HepG2 (cell line): ENCODE data around the gene PGRMC2. TPM values are rescaled to one million over a fixed set of nuclear protein-coding genes. Genes with fewer than 3 reads are reported as not detected.

Source experiments
- ATAC-seq: fragments of 200-7000 bp; cut with Tn5 transposase; 3 replicates; pipeline ENCODE4 v1.9.1; 2020; ENCODE audit warnings: mild to moderate bottlenecking, moderate library complexity
- BruUV-seq: library from RNA; stranded (reverse); fragments of 400-500 nt; replicated peaks from 2 replicates; lab custom pipeline; 2021; lab: Mats Ljungman, UMichigan
- CTCF ChIA-PET: fragments of 300-600 bp; formaldehyde crosslinking; extraction: SDS; loops from one replicate; lab custom pipeline; 2021; ENCODE audit warnings: low total read pairs, inconsistent platforms, low intra/inter-chr PET ratio; lab: Yijun Ruan, JAX
- POLR2A ChIA-PET: fragments of 350-600 bp; sonication (Branson Sonifier 250); formaldehyde crosslinking; loops from one replicate; lab custom pipeline; 2020; ENCODE audit warnings: antibody characterized with exemption, inconsistent platforms; lab: Yijun Ruan, JAX
- DNase-seq: peaks from one replicate; pipeline ENCODE4 v3.0.0-alpha.2; 2015; ENCODE audit warnings: low spot score
- FAIRE-seq: peaks from 3 replicates; lab custom pipeline; 2011; peaks lifted over from hg19 to GRCh38; lab: Jason Lieb, UNC
- H2AFZ ChIP-seq: one replicate; pipeline ENCODE4 v1.6.1; 2011; ENCODE audit warnings: low read length, inconsistent platforms
- H3K27ac ChIP-seq: fragments of 300-600 bp; 3 replicates; pipeline ENCODE4 v1.8.0; 2011; ENCODE audit warnings: mixed run types, mild to moderate bottlenecking, mixed read lengths, low read length, inconsistent platforms; ENCODE audit not compliant: insufficient read depth; ENCODE audit errors: extremely low read length
- H3K27me3 ChIP-seq, 2 experiments: fragments of 200-600 bp in 1 of 2; 2 replicates in 1 of 2; 3 replicates in 1 of 2; pipeline versions ENCODE4 v1.6.0 to v1.8.0; 2011; ENCODE audit warnings: low read length in 2 of 2, mild to moderate bottlenecking in 2 of 2, moderate library complexity in 2 of 2, inconsistent platforms in 1 of 2; ENCODE audit not compliant: insufficient read depth in 2 of 2, control insufficient read depth in 1 of 2
- H3K36me3 ChIP-seq, 2 experiments: fragments of 200-600 bp in 1 of 2; replicated peaks in 1 of 2; 2 replicates in 1 of 2; 3 replicates in 1 of 2; pipeline versions ENCODE4 v1.5.1 to v1.8.0; 2011; ENCODE audit warnings: low read length in 2 of 2, inconsistent platforms in 1 of 2; ENCODE audit not compliant: insufficient read depth in 2 of 2, control insufficient read depth in 1 of 2
- H3K4me1 ChIP-seq: 2 replicates; pipeline ENCODE4 v1.5.1; 2012; ENCODE audit warnings: low read length, inconsistent platforms; ENCODE audit not compliant: insufficient read depth
- H3K4me2 ChIP-seq: 2 replicates; pipeline ENCODE4 v1.6.0; 2011; ENCODE audit warnings: low read depth, low read length, inconsistent platforms
- H3K4me3 ChIP-seq, 3 experiments: fragments of 200-600 bp in 1 of 3; sonication (generic), shearing (Covaris generic) in 1 of 3; replicated peaks in 1 of 3; 2 replicates each; pipeline ENCODE4 v1.5.1; 2011 to 2016; ENCODE audit warnings: low read length in 3 of 3, inconsistent platforms in 2 of 3, low read depth in 2 of 3, mild to moderate bottlenecking in 2 of 3, control low read depth in 1 of 3, mixed read lengths in 1 of 3; ENCODE audit not compliant: insufficient read depth in 1 of 3
- H3K79me2 ChIP-seq: one replicate; pipeline ENCODE4 v1.6.1; 2011; ENCODE audit warnings: low read length, inconsistent platforms; ENCODE audit not compliant: insufficient read depth
- H3K9ac ChIP-seq: 2 replicates; pipeline ENCODE4 v1.6.0; 2011; ENCODE audit warnings: mild to moderate bottlenecking, low read depth, low read length, inconsistent platforms; ENCODE audit not compliant: insufficient read depth
- H3K9me3 ChIP-seq: 2 replicates; pipeline ENCODE4 v1.5.1; 2012; ENCODE audit warnings: mild to moderate bottlenecking, low read length
- H4K20me1 ChIP-seq: 2 replicates; pipeline ENCODE4 v1.6.0; 2011; ENCODE audit warnings: inconsistent platforms, mild to moderate bottlenecking, low read length, moderate library complexity; ENCODE audit not compliant: insufficient read depth
- CEBPB ChIP-seq: IDR thresholded peaks from 2 replicates; pipeline ENCODE4 v1.6.1; 2011; ENCODE audit warnings: low read depth, low read length, improper control_type of control experiment, borderline replicate concordance
- EP300 ChIP-seq, 3 experiments: sonication (generic) in 1 of 3; formaldehyde crosslinking in 1 of 3; IDR thresholded peaks; 2 replicates each; pipeline versions ENCODE4 v1.5.1 to v1.6.1; 2011 to 2020; ENCODE audit warnings: low read depth in 2 of 3, low read length in 2 of 3, borderline replicate concordance in 1 of 3, improper control_type of control experiment in 1 of 3, mild to moderate bottlenecking in 1 of 3, missing genetic modification reagents in 1 of 3, moderate library complexity in 1 of 3
- FLYWCH1 ChIP-seq: sonication (generic); formaldehyde crosslinking; IDR thresholded peaks from 2 replicates; pipeline ENCODE4 v1.8.1; 2023; ENCODE audit warnings: mild to moderate bottlenecking, missing genetic modification reagents
- KAT7 ChIP-seq: IDR thresholded peaks from 2 replicates; pipeline ENCODE4 v1.6.1; 2018; ENCODE audit warnings: borderline replicate concordance, missing compliant biosample characterization
- SOX13 ChIP-seq, 3 experiments: fragments of 450-650 bp in 1 of 3; sonication (generic) in 1 of 3; formaldehyde crosslinking in 1 of 3; IDR thresholded peaks in 2 of 3; conservative IDR thresholded peaks in 1 of 3; 2 replicates each; pipeline versions ENCODE4 v1.5.0 to v1.6.1; 2016 to 2020; ENCODE audit warnings: antibody characterized with exemption in 1 of 3, mild to moderate bottlenecking in 1 of 3, missing compliant biosample characterization in 1 of 3, missing genetic modification reagents in 1 of 3, moderate library complexity in 1 of 3
- TFE3 ChIP-seq: IDR thresholded peaks from 2 replicates; pipeline ENCODE4 v1.6.1; 2016
- ZNF264 ChIP-seq: sonication (generic); formaldehyde crosslinking; IDR thresholded peaks from 2 replicates; pipeline ENCODE4 v1.4.0; 2020; ENCODE audit warnings: missing genetic modification reagents
- ZNF484 ChIP-seq: sonication (generic); formaldehyde crosslinking; IDR thresholded peaks from 2 replicates; pipeline ENCODE4 v1.5.1; 2020; ENCODE audit warnings: mild to moderate bottlenecking, low read depth, missing genetic modification reagents, borderline replicate concordance
- ZNF691 ChIP-seq: sonication (generic); formaldehyde crosslinking; IDR thresholded peaks from 2 replicates; pipeline ENCODE4 v1.4.0; 2020; ENCODE audit warnings: missing genetic modification reagents, low read depth, mild to moderate bottlenecking, borderline replicate concordance
- ZSCAN21 ChIP-seq: sonication (generic); formaldehyde crosslinking; IDR thresholded peaks from 2 replicates; pipeline ENCODE4 v1.8.0; 2022; ENCODE audit warnings: mild to moderate bottlenecking, missing genetic modification reagents, moderate library complexity, borderline replicate concordance
- WGBS: methylation state at CpG from one replicate; pipeline ENCODE4 v1.1.6; 2017; ENCODE audit warnings: low lambda C conversion rate; 5-methylcytosine and 5-hydroxymethylcytosine counted together
- in situ Hi-C: cut with HindIII; loops from 2 replicates; pipeline ENCODE4 v1.10.0; 2017; ENCODE audit warnings: low pct_unique_long_range_greater_than_20kb; ENCODE audit not compliant: extremely low pct_ligation_motif_present
- intact Hi-C: fragments of 100-400 bp; cut with micrococcal nuclease; formaldehyde crosslinking; loops from one replicate; pipeline ENCODE4 v1.10.0; 2022; ENCODE audit not compliant: unreplicated experiment
- polyA plus RNA-seq, 8 experiments: library from polyadenylated mRNA; depleted of rRNA in 3 of 8; stranded (reverse) in 7 of 8; unstranded in 1 of 8; fragments of >200 nt; fragmentation: Illumina TruSeq in 4 of 8; extraction: Trizol in 4 of 8; gene quantifications; 2 replicates each; pipeline versions ENCODE4 v1.2.1 to v1.2.3, GENCODE V29; 2011 to 2016; ENCODE audit warnings: low read depth in 4 of 8, missing spikeins in 1 of 8, mixed read lengths in 1 of 8; ENCODE audit not compliant: insufficient read depth in 1 of 8
- total RNA-seq, 5 experiments: library from RNA; depleted of rRNA; stranded (reverse); fragments of >200 nt; fragmentation: Illumina TruSeq; extraction: Trizol; gene quantifications; 2 replicates each; pipeline ENCODE4 v1.2.3, GENCODE V29; 2016; ENCODE audit warnings: low read depth in 1 of 5
- TF ChIP-seq, protein P1 (sequence below): IDR thresholded peaks from 2 replicates; pipeline ENCODE4 v1.6.1; 2016; ENCODE audit warnings: mild to moderate bottlenecking, missing biosample characterization, missing genetic modification reagents

Gene PGRMC2
- total and polyA plus RNA-seq, 2 of the 13 experiments (the other 11 are each of a cell fraction or from before 2014, with no cell fraction given) = 16.0 to 19.8 TPM

DNA sequence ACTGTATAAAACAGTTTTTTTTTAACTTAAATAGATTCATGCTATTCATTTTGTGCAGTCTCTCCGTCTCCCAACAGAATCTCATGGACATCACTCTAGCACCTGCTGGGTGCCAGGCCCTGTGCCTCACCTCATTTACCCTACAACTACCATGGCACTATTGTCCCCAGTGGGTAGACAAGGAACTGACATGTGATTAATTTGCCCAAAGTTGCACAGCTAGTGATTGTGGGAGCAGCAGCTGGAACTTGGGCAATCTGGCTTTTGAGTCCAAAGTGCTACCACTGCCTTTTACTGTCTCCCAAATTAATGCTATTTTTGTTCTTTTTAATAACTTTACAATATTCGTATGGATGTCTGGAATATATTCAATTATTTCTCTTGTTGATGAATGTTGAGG, 11.2 kb upstream of the PGRMC2 start:
- Histone ChIP-seq H4K20me1 (no peaks in the 10 kb centered on the region), H2AFZ (no peak overlapping the region), H3K4me2 (no peak overlapping the region), H3K9me3 (no peaks in the 10 kb centered on the region), H3K79me2 (no peaks in the 10 kb centered on the region), H3K9ac (no peak overlapping the region), H3K4me3 (no peak overlapping the region), H3K27ac (no peak overlapping the region), H3K36me3 (no peaks in the 10 kb centered on the region), H3K4me1 (peaks cover 14% of the 10 kb centered on the region), H3K27me3 (peaks cover 2% of the 10 kb centered on the region in 2 experiments; a peak in 1 of 5 replicates)
- DNase-seq = no peak
- in situ Hi-C loops (no loop called here), intact Hi-C loops (no loop called here)
- CTCF ChIA-PET = no interaction called here
- BruUV-seq = no TSS peak
- POLR2A ChIA-PET = no interaction called here
- 49% methylated on average over 2 of the region's 2 CpGs for WGBS
- TF ChIP-seq KAT7 (CRISPR knock-in tag) = no peak
- TF ChIP-seq CEBPB = peak; percentile 35; the same call in 1 of the 2 replicates
- peak; percentile 73 for ATAC-seq
- no peak for FAIRE-seq

- DNase-seq (no peak), ATAC-seq (peak; percentile 63; the same call in 2 of the 3 replicates), FAIRE-seq (no peak)
- peaks cover 14% of the 10 kb centered on the region for H3K4me1 ChIP-seq
- no peaks in the 10 kb centered on the region for H4K20me1 ChIP-seq
- ChIA-PET POLR2A (no interaction called here), CTCF (no interaction called here)
- H3K4me2 ChIP-seq = peak overlapping the region; percentile 34; the same call in 1 of the 2 replicates
- in situ Hi-C loops = no loop called here
- H3K36me3 ChIP-seq = no peaks in the 10 kb centered on the region
- WGBS = 17% methylated on average over 7 of the region's 7 CpGs
- H3K27ac ChIP-seq = no peak overlapping the region
- H2AFZ ChIP-seq = no peak overlapping the region
- no peak overlapping the region for H3K9ac ChIP-seq
- no peaks in the 10 kb centered on the region for H3K79me2 ChIP-seq
- H3K27me3 ChIP-seq = peaks cover 2% of the 10 kb centered on the region in 2 experiments; a peak in 1 of 5 replicates
- no peak overlapping the region for H3K4me3 ChIP-seq
- no TSS peak for BruUV-seq
- H3K9me3 ChIP-seq = no peaks in the 10 kb centered on the region
- intact Hi-C loops = no loop called here
- TF ChIP-seq ZNF484 (no peak), ZNF691 (CRISPR knock-in tag) (no peak), ZSCAN21 (CRISPR knock-in tag) (no peak), ZNF264 (no peak), EP300 (IDR thresholded peaks at IDR 0.05; ENCODE audit: low read depth in 2 of 2, low read length in 2 of 2) (no peak), EP300 (CRISPR knock-in tag; IDR thresholded peaks at IDR 0.05; ENCODE audit: borderline replicate concordance) (no peak), TFE3 (CRISPR knock-in tag) (no peak), FLYWCH1 (CRISPR knock-in tag) (no peak), SOX13 (IDR thresholded peaks at IDR 0.05) (no peak), SOX13 (CRISPR knock-in tag; conservative IDR thresholded peaks at IDR 0.05 in 1 of 2, IDR thresholded peaks at IDR 0.05 in 1 of 2) (no peak)
- TF ChIP-seq, protein P1, sequence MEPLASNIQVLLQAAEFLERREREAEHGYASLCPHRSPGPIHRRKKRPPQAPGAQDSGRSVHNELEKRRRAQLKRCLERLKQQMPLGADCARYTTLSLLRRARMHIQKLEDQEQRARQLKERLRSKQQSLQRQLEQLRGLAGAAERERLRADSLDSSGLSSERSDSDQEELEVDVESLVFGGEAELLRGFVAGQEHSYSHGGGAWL = no peak
Measured at GRCh38 chr4:128298146-128298758, 10.6 kb upstream of the PGRMC2 start.
